Panc1 (cell line): ENCODE data around the gene RANGAP1. TPM values are rescaled to one million over a fixed set of nuclear protein-coding genes. Genes with fewer than 3 reads are reported as not detected.

ENCODE experiments used
- ATAC-seq: fragments of 200-7000 bp; cut with Tn5 transposase; 2 replicates; pipeline ENCODE4 v1.9.1; 2020; ENCODE audit warnings: mild to moderate bottlenecking, moderate library complexity
- BruUV-seq: library from RNA; stranded (reverse); fragments of 400-500 nt; replicated peaks from 2 replicates; lab custom pipeline; 2021; lab: Mats Ljungman, UMichigan
- CTCF ChIA-PET: fragments of 300-600 bp; sonication (Branson Sonifier 250); formaldehyde crosslinking; loops from one replicate; lab custom pipeline; 2022; ENCODE audit warnings: antibody characterized with exemption; lab: Charles Lee
- POLR2A ChIA-PET: fragments of 300-600 bp; sonication (Branson Sonifier 250); formaldehyde crosslinking; loops from one replicate; lab custom pipeline; 2022; ENCODE audit warnings: antibody characterized with exemption; lab: Charles Lee
- DNase-seq: peaks from one replicate; pipeline ENCODE4 v3.0.0-alpha.2; 2010; ENCODE audit warnings: low read depth, low spot score
- H3K27ac ChIP-seq: 2 replicates; pipeline ENCODE4 v1.5.1; 2011; ENCODE audit warnings: mild to moderate bottlenecking, low read length, inconsistent platforms
- H3K27me3 ChIP-seq: fragments of 200-500 bp; sonication (Bioruptor generic); 2 replicates; pipeline ENCODE4 v1.6.0; 2014; ENCODE audit warnings: low read length, inconsistent platforms; ENCODE audit not compliant: control insufficient read depth, insufficient read depth
- H3K36me3 ChIP-seq: fragments of 200-500 bp; sonication (Bioruptor generic); 2 replicates; pipeline ENCODE4 v1.5.1; 2014; ENCODE audit warnings: inconsistent platforms, mild to moderate bottlenecking, low read length, moderate library complexity; ENCODE audit not compliant: control insufficient read depth, insufficient read depth
- H3K4me1 ChIP-seq: 2 replicates; pipeline ENCODE4 v1.5.1; 2011; ENCODE audit warnings: inconsistent platforms, mild to moderate bottlenecking, low read length, moderate library complexity; ENCODE audit not compliant: control insufficient read depth, insufficient read depth
- H3K4me3 ChIP-seq, 2 experiments: 2 replicates each; pipeline ENCODE4 v1.5.1; 2011 to 2012; ENCODE audit warnings: low read depth in 2 of 2, low read length in 2 of 2, mild to moderate bottlenecking in 2 of 2, inconsistent platforms in 1 of 2, moderate library complexity in 1 of 2
- H3K9me3 ChIP-seq: fragments of 200-500 bp; sonication (Bioruptor generic); 2 replicates; pipeline ENCODE4 v1.5.1; 2014; ENCODE audit warnings: low read depth, mild to moderate bottlenecking, inconsistent platforms, low read length, moderate library complexity; ENCODE audit not compliant: control insufficient read depth, insufficient read depth
- POLR2AphosphoS5 ChIP-seq: IDR thresholded peaks from 2 replicates; pipeline ENCODE4 v1.6.1; 2012; ENCODE audit warnings: mild to moderate bottlenecking, low read depth, low read length, moderate library complexity
- SIN3A ChIP-seq: IDR thresholded peaks from 2 replicates; pipeline ENCODE4 v1.6.1; 2012; ENCODE audit warnings: low read depth, mild to moderate bottlenecking, low read length, moderate library complexity, borderline replicate concordance; ENCODE audit not compliant: insufficient read depth
- TCF7L2 ChIP-seq: IDR thresholded peaks from 2 replicates; pipeline ENCODE4 v1.6.1; 2011; ENCODE audit warnings: mild to moderate bottlenecking, low read depth, low read length, inconsistent platforms
- in situ Hi-C: cut with HindIII; loops from 2 replicates; pipeline ENCODE4 v1.10.0; 2016; ENCODE audit warnings: low sequenced_read_pairs, low pct_unique_long_range_greater_than_20kb
- intact Hi-C: fragments of 100-400 bp; cut with micrococcal nuclease; formaldehyde crosslinking; loops from one replicate; pipeline ENCODE4 v1.10.0; 2022; ENCODE audit not compliant: unreplicated experiment
- total RNA-seq: library from RNA; stranded (reverse); gene quantifications from one replicate; pipeline ENCODE4 v1.2.1, GENCODE V29; 2021; ENCODE audit not compliant: unreplicated experiment
- TF ChIP-seq, protein P1 (sequence below), 2 experiments: IDR thresholded peaks; 2 replicates each; pipeline ENCODE4 v1.6.1; 2011 to 2012; ENCODE audit warnings: low read depth in 2 of 2, control low read depth in 1 of 2, low read length in 1 of 2, mild to moderate bottlenecking in 1 of 2, moderate library complexity in 1 of 2; ENCODE audit not compliant: insufficient read depth in 1 of 2
- TF ChIP-seq, protein P2 (sequence below): fragments of 450-650 bp; IDR thresholded peaks from 2 replicates; pipeline ENCODE4 v1.5.1; 2017; ENCODE audit warnings: mild to moderate bottlenecking

The RANGAP1 gene
- total RNA-seq, 1 experiment from 2014 or later: 140 TPM

DNA sequence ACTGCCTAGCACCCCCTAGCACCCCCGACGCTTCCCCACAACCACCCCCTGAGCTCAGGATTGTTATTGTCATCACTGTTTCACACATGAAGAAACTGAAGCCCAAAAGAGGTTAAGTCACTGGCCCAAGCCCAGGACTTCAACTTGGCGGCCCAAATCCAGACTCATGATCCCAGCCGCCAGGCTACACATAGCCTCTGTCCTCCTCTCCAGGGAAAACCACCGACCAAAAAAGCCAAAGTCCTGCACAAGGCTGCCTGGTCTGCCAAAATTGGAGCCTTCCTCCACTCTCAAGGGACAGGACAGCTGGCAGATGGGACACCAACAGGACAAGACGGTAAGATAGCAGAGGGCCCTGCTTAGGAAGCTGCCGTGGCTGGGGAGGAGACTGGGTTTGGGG, 70.1 kb downstream of the RANGAP1 start:
- intact Hi-C loops (no loop called here), in situ Hi-C loops (no loop called here)
- ChIA-PET POLR2A (no interaction called here), CTCF (no interaction called here)
- no peaks in the 10 kb centered on the region for H3K4me1 ChIP-seq
- ATAC-seq: no peak
- no peak overlapping the region for H3K27ac ChIP-seq
- no TSS peak for BruUV-seq
- H3K4me3 ChIP-seq: no peak overlapping the region
- H3K9me3 ChIP-seq: no peaks in the 10 kb centered on the region
- no peaks in the 10 kb centered on the region for H3K36me3 ChIP-seq
- TF ChIP-seq, protein P1, sequence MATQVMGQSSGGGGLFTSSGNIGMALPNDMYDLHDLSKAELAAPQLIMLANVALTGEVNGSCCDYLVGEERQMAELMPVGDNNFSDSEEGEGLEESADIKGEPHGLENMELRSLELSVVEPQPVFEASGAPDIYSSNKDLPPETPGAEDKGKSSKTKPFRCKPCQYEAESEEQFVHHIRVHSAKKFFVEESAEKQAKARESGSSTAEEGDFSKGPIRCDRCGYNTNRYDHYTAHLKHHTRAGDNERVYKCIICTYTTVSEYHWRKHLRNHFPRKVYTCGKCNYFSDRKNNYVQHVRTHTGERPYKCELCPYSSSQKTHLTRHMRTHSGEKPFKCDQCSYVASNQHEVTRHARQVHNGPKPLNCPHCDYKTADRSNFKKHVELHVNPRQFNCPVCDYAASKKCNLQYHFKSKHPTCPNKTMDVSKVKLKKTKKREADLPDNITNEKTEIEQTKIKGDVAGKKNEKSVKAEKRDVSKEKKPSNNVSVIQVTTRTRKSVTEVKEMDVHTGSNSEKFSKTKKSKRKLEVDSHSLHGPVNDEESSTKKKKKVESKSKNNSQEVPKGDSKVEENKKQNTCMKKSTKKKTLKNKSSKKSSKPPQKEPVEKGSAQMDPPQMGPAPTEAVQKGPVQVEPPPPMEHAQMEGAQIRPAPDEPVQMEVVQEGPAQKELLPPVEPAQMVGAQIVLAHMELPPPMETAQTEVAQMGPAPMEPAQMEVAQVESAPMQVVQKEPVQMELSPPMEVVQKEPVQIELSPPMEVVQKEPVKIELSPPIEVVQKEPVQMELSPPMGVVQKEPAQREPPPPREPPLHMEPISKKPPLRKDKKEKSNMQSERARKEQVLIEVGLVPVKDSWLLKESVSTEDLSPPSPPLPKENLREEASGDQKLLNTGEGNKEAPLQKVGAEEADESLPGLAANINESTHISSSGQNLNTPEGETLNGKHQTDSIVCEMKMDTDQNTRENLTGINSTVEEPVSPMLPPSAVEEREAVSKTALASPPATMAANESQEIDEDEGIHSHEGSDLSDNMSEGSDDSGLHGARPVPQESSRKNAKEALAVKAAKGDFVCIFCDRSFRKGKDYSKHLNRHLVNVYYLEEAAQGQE (IDR thresholded peaks at IDR 0.05; ENCODE audit: insufficient read depth in 1 of 2, low read depth in 2 of 2, low read length in 1 of 2): no peak
- TF ChIP-seq POLR2AphosphoS5 (no peak), SIN3A (no peak), TCF7L2 (no peak)
- TF ChIP-seq, protein P2, sequence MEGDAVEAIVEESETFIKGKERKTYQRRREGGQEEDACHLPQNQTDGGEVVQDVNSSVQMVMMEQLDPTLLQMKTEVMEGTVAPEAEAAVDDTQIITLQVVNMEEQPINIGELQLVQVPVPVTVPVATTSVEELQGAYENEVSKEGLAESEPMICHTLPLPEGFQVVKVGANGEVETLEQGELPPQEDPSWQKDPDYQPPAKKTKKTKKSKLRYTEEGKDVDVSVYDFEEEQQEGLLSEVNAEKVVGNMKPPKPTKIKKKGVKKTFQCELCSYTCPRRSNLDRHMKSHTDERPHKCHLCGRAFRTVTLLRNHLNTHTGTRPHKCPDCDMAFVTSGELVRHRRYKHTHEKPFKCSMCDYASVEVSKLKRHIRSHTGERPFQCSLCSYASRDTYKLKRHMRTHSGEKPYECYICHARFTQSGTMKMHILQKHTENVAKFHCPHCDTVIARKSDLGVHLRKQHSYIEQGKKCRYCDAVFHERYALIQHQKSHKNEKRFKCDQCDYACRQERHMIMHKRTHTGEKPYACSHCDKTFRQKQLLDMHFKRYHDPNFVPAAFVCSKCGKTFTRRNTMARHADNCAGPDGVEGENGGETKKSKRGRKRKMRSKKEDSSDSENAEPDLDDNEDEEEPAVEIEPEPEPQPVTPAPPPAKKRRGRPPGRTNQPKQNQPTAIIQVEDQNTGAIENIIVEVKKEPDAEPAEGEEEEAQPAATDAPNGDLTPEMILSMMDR: no peak
- H3K27me3 ChIP-seq: no peaks in the 10 kb centered on the region
- DNase-seq: no peak

DNA sequence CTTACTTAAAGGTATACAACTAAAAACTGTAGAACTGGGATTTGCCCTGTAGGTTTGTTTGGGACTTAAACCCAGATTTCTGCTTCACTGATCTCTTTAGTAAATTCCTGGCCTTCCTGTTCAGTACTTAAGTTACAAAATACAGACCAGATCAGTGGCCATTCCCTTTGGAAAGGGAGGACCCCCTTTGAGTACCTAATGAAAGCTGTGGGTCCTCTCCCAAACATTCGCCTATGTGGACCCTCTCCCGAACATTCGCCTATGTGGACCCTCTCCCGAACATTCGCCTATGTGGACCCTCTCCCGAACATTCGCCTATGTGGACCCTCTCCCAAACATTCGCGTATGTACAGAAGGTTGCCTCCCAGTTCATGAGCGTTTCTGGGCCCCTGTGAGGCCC, 70.6 kb downstream of the RANGAP1 start:
- no peaks in the 10 kb centered on the region for H3K36me3 ChIP-seq
- ATAC-seq (no peak), DNase-seq (no peak)
- intact Hi-C loops: no loop called here
- H3K27me3 ChIP-seq: no peaks in the 10 kb centered on the region
- no TSS peak for BruUV-seq
- no peak overlapping the region for H3K27ac ChIP-seq
- no peaks in the 10 kb centered on the region for H3K4me1 ChIP-seq
- H3K4me3 ChIP-seq: no peak overlapping the region
- TF ChIP-seq, protein P1 (IDR thresholded peaks at IDR 0.05; ENCODE audit: insufficient read depth in 1 of 2, low read depth in 2 of 2, low read length in 1 of 2): no peak
- TF ChIP-seq TCF7L2 (no peak), POLR2AphosphoS5 (no peak), SIN3A (no peak)
- TF ChIP-seq, protein P2: no peak
- no peaks in the 10 kb centered on the region for H3K9me3 ChIP-seq
- CTCF ChIA-PET: no interaction called here
- POLR2A ChIA-PET: no interaction called here
- in situ Hi-C loops: no loop called here
